Trophoblast cell (in vitro differentiated cells and primary cell): ENCODE data around the gene PRMT1.

Experiments used
- DNase-seq, 2 donors: peaks; one replicate each; pipeline ENCODE4 v3.0.0-alpha.2; 2016
- H2AFZ ChIP-seq: 2 replicates; pipeline ENCODE4 v1.6.1; 2013; ENCODE audit warnings: low read length, moderate library complexity, mild to moderate bottlenecking; ENCODE audit not compliant: insufficient read depth, poor library complexity
- H2AK5ac ChIP-seq: 2 replicates; pipeline ENCODE4 v1.6.1; 2013; ENCODE audit warnings: mild to moderate bottlenecking, low read length
- H2BK120ac ChIP-seq: 2 replicates; pipeline ENCODE4 v1.6.1; 2013; ENCODE audit warnings: low read length, mild to moderate bottlenecking, moderate library complexity; ENCODE audit not compliant: insufficient read depth, poor library complexity
- H2BK12ac ChIP-seq: 2 replicates; pipeline ENCODE4 v1.6.1; 2013; ENCODE audit warnings: mild to moderate bottlenecking, low read length, moderate library complexity
- H2BK5ac ChIP-seq: 2 replicates; pipeline ENCODE4 v1.6.1; 2013; ENCODE audit warnings: low read length, low read depth, moderate library complexity, mild to moderate bottlenecking; ENCODE audit not compliant: poor library complexity
- H3K14ac ChIP-seq: 2 replicates; pipeline ENCODE4 v1.6.1; 2013; ENCODE audit warnings: mild to moderate bottlenecking, low read length
- H3K18ac ChIP-seq: 2 replicates; pipeline ENCODE4 v1.6.1; 2013; ENCODE audit warnings: mild to moderate bottlenecking, low read length
- H3K23ac ChIP-seq: 2 replicates; pipeline ENCODE4 v1.6.1; 2013; ENCODE audit warnings: low read length
- H3K27ac ChIP-seq: 2 replicates; pipeline ENCODE4 v1.5.1; 2013; ENCODE audit warnings: low read depth, mild to moderate bottlenecking, inconsistent platforms, low read length, moderate library complexity
- H3K27me3 ChIP-seq: 2 replicates; pipeline ENCODE4 v1.6.1; 2013; ENCODE audit warnings: inconsistent platforms, mild to moderate bottlenecking, low read length, moderate library complexity; ENCODE audit not compliant: insufficient read depth
- H3K36me3 ChIP-seq, 2 experiments: 1 replicate in 1 of 2; 2 replicates in 1 of 2; pipeline ENCODE4 v1.6.1; 2013; ENCODE audit warnings: low read length in 2 of 2, mild to moderate bottlenecking in 2 of 2, moderate library complexity in 1 of 2; ENCODE audit not compliant: insufficient read depth in 2 of 2, control insufficient read depth in 1 of 2
- H3K4ac ChIP-seq: 2 replicates; pipeline ENCODE4 v1.6.1; 2013; ENCODE audit warnings: low read depth, mild to moderate bottlenecking, low read length, moderate library complexity
- H3K4me1 ChIP-seq, 2 experiments: 1 replicate in 1 of 2; 2 replicates in 1 of 2; pipeline ENCODE4 v1.6.1; 2013; ENCODE audit warnings: low read length in 2 of 2, mild to moderate bottlenecking in 2 of 2, moderate library complexity in 1 of 2; ENCODE audit not compliant: insufficient read depth in 2 of 2, control insufficient read depth in 1 of 2
- H3K4me2 ChIP-seq: 2 replicates; pipeline ENCODE4 v1.6.1; 2013; ENCODE audit warnings: inconsistent platforms, mild to moderate bottlenecking, low read length, moderate library complexity
- H3K4me3 ChIP-seq: 2 replicates; pipeline ENCODE4 v1.5.1; 2013; ENCODE audit warnings: mild to moderate bottlenecking, low read depth, low read length, inconsistent platforms
- H3K79me1 ChIP-seq: one replicate; pipeline ENCODE4 v1.6.1; 2013; ENCODE audit warnings: low read length
- H3K79me2 ChIP-seq: 2 replicates; pipeline ENCODE4 v1.6.1; 2013; ENCODE audit warnings: low read length, mild to moderate bottlenecking; ENCODE audit not compliant: control insufficient read depth, insufficient read depth, poor library complexity
- H3K9ac ChIP-seq: 2 replicates; pipeline ENCODE4 v1.6.1; 2013; ENCODE audit warnings: mild to moderate bottlenecking, low read length
- H3K9me3 ChIP-seq: 2 replicates; pipeline ENCODE4 v1.6.1; 2013; ENCODE audit warnings: low read depth, mild to moderate bottlenecking, control low read depth, inconsistent platforms, low read length; ENCODE audit not compliant: insufficient read depth
- H4K12ac ChIP-seq: 2 replicates; pipeline ENCODE4 v1.6.1; 2013; ENCODE audit warnings: low read depth, mild to moderate bottlenecking, low read length, moderate library complexity
- H4K8ac ChIP-seq: 2 replicates; pipeline ENCODE4 v1.6.1; 2013; ENCODE audit warnings: low read depth, mild to moderate bottlenecking, low read length, moderate library complexity
- H4K91ac ChIP-seq: one replicate; pipeline ENCODE4 v1.6.1; 2013; ENCODE audit warnings: low read depth, mild to moderate bottlenecking, low read length, moderate library complexity
- WGBS: extraction: QIAGEN DNeasy Blood & Tissue Kit; methylation state at CpG from one replicate; pipeline ENCODE4 v1.1.7; 2013; ENCODE audit warnings: missing lambda C conversion rate; ENCODE audit not compliant: insufficient read length, insufficient coverage; ENCODE audit errors: extremely low coverage; 5-methylcytosine and 5-hydroxymethylcytosine counted together

PRMT1 gene

DNA sequence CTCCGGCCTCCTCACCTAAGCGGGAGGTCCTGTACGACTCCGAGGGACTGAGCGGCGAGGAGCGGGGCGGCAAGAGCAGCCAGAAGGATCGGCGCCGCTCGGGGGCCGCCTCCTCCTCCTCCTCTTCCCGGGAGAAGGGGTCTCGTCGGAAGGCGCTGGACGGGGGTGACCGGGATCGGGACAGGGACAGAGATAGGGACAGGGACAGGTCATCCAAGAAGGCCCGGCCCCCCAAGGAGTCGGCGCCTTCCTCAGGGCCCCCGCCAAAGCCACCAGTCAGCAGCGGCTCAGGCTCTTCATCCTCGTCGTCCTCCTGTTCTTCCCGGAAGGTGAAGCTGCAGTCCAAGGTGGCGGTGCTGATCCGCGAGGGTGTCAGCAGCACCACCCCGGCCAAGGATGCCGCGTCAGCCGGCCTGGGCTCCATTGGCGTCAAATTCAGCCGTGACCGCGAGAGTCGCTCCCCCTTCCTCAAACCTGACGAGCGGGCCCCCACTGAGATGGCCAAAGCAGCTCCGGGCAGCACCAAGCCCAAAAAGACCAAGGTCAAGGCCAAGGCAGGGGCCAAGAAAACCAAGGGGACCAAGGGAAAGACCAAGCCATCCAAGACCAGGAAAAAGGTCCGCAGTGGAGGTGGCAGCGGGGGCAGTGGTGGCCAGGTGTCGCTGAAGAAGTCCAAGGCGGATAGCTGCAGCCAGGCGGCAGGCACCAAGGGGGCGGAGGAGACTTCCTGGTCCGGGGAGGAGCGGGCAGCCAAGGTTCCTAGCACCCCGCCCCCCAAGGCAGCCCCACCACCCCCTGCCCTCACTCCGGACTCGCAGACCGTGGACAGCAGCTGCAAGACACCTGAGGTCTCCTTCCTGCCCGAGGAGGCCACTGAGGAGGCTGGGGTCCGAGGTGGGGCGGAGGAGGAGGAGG lies 24.3 kb upstream of the PRMT1 start:
- no peak overlapping the region for H3K9ac ChIP-seq
- no peak overlapping the region for H4K8ac ChIP-seq

DNA sequence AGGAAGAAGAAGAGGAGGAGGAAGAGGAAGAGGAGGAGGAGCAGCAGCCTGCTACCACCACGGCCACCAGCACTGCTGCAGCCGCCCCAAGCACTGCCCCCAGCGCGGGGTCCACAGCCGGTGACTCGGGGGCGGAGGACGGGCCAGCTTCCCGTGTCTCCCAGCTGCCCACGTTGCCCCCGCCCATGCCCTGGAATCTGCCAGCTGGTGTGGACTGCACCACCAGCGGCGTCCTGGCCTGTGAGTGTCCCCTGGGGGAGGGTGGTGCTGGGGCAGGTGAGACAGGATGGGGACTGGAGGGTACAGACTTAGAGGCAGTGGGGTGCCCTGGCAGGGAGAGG lies 23.6 kb upstream of the PRMT1 start:
- Histone ChIP-seq H2AFZ (no peak overlapping the region), H2AK5ac (no peak overlapping the region), H4K12ac (no peak overlapping the region), H4K91ac (no peak overlapping the region), H3K9me3 (peaks cover 2% of the 10 kb centered on the region), H3K79me1 (no peaks in the 10 kb centered on the region), H3K4me3 (no peak overlapping the region), H3K36me3 (peaks cover 87 to 90% of the 10 kb centered on the region in 2 experiments), H3K79me2 (no peaks in the 10 kb centered on the region), H2BK120ac (no peak overlapping the region), H2BK5ac (no peak overlapping the region), H3K27me3 (no peaks in the 10 kb centered on the region), H3K18ac (no peak overlapping the region), H4K8ac (no peak overlapping the region), H3K23ac (no peak overlapping the region), H3K4me1 (no peaks in the 10 kb centered on the region), H3K4me2 (no peak overlapping the region), H3K9ac (no peak overlapping the region), H3K4ac (no peak overlapping the region), H3K27ac (no peak overlapping the region), H3K14ac (no peak overlapping the region), H2BK12ac (no peak overlapping the region)
- WGBS, result no CpG with 5 or more reads among the region's 13 CpGs
- DNase-seq, result no peak

More for the DNA sequence above, 24.3 kb upstream of the PRMT1 start:
- no peak overlapping the region for H4K91ac ChIP-seq
- no peak overlapping the region for H3K4me2 ChIP-seq
- H3K4me3 ChIP-seq, result no peak overlapping the region
- no peaks in the 10 kb centered on the region for H3K79me2 ChIP-seq
- no peak overlapping the region for H3K14ac ChIP-seq
- peaks cover 2% of the 10 kb centered on the region for H3K9me3 ChIP-seq
- no peaks in the 10 kb centered on the region for H3K27me3 ChIP-seq
- no peak for DNase-seq
- no peak overlapping the region for H2BK120ac ChIP-seq
- H3K23ac ChIP-seq, result no peak overlapping the region
- WGBS, result no CpG with 5 or more reads among the region's 58 CpGs
- no peak overlapping the region for H2AFZ ChIP-seq
- no peaks in the 10 kb centered on the region for H3K79me1 ChIP-seq
- H2AK5ac ChIP-seq, result no peak overlapping the region
- H2BK12ac ChIP-seq, result no peak overlapping the region
- H2BK5ac ChIP-seq, result no peak overlapping the region
- no peak overlapping the region for H3K18ac ChIP-seq
- peaks cover 81 to 84% of the 10 kb centered on the region in 2 experiments for H3K36me3 ChIP-seq
- H3K27ac ChIP-seq, result no peak overlapping the region
- no peak overlapping the region for H4K12ac ChIP-seq
- no peaks in the 10 kb centered on the region for H3K4me1 ChIP-seq
- no peak overlapping the region for H3K4ac ChIP-seq

DNA sequence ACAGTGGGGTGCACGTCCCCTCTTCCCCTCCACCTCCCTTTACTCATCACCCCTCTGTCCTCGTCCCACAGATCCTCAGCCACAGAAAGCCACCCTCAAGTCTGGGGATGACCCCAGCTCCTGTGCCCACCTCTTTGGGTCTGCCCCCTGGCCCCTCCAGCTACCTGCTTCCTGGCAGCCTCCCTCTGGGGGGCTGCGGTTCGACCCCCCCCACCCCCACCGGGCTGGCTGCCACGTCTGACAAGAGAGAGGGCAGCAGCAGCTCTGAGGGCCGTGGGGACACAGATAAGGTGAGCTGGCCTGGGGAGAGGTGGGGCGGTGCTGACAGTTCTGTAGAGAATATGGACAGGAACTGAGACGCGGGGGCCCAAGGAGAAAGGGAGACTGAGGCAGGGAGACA lies 22.5 kb upstream of the PRMT1 start:
- Histone ChIP-seq H2BK5ac (no peak overlapping the region), H3K9me3 (peaks cover 4% of the 10 kb centered on the region), H3K27ac (no peak overlapping the region), H3K23ac (no peak overlapping the region), H3K27me3 (no peaks in the 10 kb centered on the region), H3K4me2 (no peak overlapping the region), H2AK5ac (no peak overlapping the region), H4K12ac (no peak overlapping the region), H4K8ac (no peak overlapping the region), H3K79me1 (no peaks in the 10 kb centered on the region), H3K9ac (no peak overlapping the region), H3K14ac (no peak overlapping the region), H3K36me3 (peaks cover 95 to 96% of the 10 kb centered on the region in 2 experiments), H2BK120ac (no peak overlapping the region), H3K4me3 (no peak overlapping the region), H3K4ac (no peak overlapping the region), H3K18ac (no peak overlapping the region), H3K79me2 (no peaks in the 10 kb centered on the region), H2BK12ac (no peak overlapping the region), H3K4me1 (no peaks in the 10 kb centered on the region), H4K91ac (no peak overlapping the region), H2AFZ (no peak overlapping the region)
- no peak for DNase-seq
- no CpG with 5 or more reads among the region's 10 CpGs for WGBS

DNA sequence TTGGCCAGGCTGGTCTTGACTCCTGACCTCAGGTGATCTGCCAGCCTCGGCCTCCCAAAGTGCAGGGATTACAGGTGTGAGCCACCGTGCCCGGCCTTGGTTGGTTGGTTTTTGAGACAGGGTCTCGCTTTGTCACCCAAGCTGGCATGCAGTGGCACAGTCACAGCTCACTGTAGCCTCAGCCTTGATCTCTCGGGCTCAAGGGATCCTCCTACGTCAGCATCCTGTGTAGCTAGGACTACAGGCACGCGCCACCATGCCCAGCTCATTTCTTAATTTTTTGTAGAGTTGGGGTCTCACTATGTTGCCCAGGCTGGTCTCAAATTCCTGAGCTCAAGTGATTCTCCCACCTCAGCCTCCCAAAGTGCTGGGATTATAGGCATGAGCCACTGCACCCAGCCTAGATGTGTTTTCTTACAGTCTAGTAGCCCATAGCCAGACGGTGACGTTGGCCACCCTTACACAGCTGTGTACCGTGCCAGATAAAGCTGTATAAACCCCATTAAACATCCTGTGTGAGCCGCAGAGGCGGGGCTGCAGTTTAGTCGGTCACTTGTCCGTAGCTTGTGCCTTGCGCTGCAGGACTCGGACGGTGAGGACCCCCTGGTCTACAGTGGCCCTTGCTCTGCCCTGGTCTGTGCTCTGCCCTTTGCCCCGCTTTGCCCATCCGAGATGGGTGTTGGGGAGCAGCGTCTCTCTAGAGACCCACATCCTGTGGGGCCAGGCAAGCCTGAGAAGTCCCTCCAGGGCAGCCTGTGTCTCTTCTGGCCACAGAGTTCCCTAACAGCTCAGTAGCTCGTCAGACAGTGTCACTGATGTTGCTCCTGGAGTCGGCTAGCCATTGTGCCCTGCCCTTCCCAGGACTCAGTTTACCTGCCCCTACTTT lies 21.3 kb upstream of the PRMT1 start:
- no peak overlapping the region for H2BK5ac ChIP-seq
- no peak overlapping the region for H3K4ac ChIP-seq
- DNase-seq, result no peak
- no peaks in the 10 kb centered on the region for H3K79me2 ChIP-seq
- H3K27me3 ChIP-seq, result no peaks in the 10 kb centered on the region
- no peak overlapping the region for H3K4me2 ChIP-seq
- no peak overlapping the region for H3K9ac ChIP-seq
- no peak overlapping the region for H2BK120ac ChIP-seq
- H2BK12ac ChIP-seq, result no peak overlapping the region
- no peak overlapping the region for H2AK5ac ChIP-seq
- H3K79me1 ChIP-seq, result no peaks in the 10 kb centered on the region
- WGBS, result no CpG with 5 or more reads among the region's 23 CpGs
- H3K9me3 ChIP-seq, result peaks cover 8% of the 10 kb centered on the region
- no peak overlapping the region for H4K8ac ChIP-seq
- no peak overlapping the region for H3K14ac ChIP-seq
- H3K4me3 ChIP-seq, result no peak overlapping the region
- H3K18ac ChIP-seq, result no peak overlapping the region
- no peak overlapping the region for H4K12ac ChIP-seq
- no peak overlapping the region for H3K23ac ChIP-seq
- H3K36me3 ChIP-seq, result peaks cover 95 to 97% of the 10 kb centered on the region in 2 experiments
- H3K27ac ChIP-seq, result no peak overlapping the region
- H4K91ac ChIP-seq, result no peak overlapping the region
- no peaks in the 10 kb centered on the region for H3K4me1 ChIP-seq
- no peak overlapping the region for H2AFZ ChIP-seq
